ENCODE data around the gene CMTM4.
"Not testable (repeated sequence)": the region's sequence is repeated elsewhere in the genome, so short reads cannot be mapped to it uniquely, and the experiment has no call there.

The CMTM4 gene

DNA sequence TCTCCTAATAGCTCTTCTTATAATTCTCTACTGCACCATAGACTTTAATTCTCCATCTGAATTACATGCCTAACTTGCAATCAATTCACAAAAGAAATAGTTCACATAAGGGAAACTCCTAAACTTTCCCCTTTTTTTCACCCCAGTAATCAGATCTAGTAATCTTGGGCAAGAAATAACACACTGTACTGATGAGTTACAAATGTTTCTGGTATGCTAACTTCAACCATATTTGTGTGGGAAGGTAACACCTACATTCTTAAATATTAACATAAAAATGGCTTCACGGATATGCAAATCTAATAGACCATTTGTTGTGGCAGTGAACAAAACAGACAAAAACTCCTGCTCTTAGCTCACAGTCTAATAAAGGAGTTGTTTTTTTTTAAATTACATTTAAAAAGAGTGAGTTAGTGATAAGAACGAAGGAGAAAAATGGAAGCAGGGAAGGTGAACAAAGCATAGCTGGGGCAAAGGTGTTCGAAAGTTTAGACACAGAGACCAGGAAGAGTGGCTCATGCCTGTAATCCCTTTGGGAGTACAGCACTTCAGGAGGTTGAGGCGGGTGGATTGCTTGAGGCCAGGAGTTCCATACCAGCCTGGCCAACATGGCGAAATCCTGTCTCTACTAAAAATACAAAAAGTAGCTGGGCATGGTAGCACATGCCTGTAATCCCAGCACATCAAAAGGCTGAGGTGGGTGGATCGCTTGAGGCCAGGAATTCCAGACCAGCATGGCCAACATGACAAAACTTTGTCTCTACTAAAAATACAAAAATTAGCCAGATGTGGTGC lies 57.3 kb downstream of the CMTM4 start:
- no peak for DNase-seq

DNA sequence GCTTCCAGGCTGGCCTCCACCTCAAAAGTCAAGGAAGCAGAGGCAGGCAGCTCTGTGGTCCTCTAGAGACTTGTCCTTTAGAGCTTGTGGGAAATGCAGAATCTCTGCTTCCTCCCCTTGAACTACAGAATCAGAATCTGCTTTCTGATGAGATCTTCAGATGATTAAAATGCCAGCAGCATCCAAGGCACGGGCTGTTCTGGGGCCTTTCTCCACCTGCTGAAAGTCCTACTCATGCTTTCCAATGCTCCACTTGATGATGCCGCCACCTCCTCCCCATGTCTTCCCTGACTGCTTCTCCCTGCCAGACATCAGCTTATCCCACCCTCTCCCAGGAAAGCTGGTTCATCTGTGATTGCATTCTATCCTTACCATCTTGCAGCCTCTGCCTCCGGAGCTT lies 58.7 kb downstream of the CMTM4 start:
- no peak for DNase-seq

- DNase-seq, result no peak
Observed at GRCh38 chr16:66636199-66636598, 60.3 kb downstream of the CMTM4 start.

DNA sequence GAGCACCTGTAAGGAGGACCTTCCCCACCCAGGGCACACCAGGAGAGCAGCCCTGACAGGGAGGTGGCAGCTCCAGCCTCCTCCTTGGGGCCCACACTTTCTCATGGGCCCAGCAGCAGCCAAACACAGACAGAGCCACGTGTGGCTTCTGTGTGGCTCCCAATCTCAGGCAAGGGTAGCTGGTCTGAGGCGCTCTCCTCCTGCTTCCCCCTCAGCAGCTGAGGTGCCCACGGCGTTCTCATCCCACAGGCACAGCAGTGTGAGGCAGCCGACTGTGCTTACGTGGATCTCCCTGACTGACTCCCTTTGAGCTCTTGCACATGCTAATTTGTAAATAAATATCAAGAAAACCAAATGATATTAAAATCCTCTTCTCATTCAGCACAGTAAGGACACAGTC lies 61.1 kb downstream of the CMTM4 start:
- DNase-seq, result no peak

GRCh38 chr16:66634527-66635196 lies 61.9 kb downstream of the CMTM4 start:
- DNase-seq, result no peak

DNA sequence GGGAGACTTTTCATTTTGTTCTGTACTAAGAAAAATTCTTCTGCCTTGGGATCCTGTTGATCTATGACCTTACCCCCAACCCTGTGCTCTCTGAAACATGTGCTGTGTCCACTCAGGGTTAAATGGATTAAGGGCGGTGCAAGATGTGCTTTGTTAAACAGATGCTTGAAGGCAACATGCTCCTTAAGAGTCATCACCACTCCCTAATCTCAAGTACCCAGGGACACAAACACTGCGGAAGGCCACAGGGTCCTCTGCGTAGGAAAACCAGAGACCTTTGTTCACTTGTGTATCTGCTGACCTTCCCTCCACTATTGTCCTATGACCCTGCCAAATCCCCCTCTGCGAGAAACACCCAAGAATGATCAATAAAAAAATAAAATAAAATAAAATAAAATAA lies 65.0 kb downstream of the CMTM4 start:
- not testable (repeated sequence) for DNase-seq

- DNase-seq, result not testable (repeated sequence)
Observed at GRCh38 chr16:66630561-66631260, 65.8 kb downstream of the CMTM4 start.

- DNase-seq, result no peak
Observed at GRCh38 chr16:66629856-66630255, 66.7 kb downstream of the CMTM4 start.

DNA sequence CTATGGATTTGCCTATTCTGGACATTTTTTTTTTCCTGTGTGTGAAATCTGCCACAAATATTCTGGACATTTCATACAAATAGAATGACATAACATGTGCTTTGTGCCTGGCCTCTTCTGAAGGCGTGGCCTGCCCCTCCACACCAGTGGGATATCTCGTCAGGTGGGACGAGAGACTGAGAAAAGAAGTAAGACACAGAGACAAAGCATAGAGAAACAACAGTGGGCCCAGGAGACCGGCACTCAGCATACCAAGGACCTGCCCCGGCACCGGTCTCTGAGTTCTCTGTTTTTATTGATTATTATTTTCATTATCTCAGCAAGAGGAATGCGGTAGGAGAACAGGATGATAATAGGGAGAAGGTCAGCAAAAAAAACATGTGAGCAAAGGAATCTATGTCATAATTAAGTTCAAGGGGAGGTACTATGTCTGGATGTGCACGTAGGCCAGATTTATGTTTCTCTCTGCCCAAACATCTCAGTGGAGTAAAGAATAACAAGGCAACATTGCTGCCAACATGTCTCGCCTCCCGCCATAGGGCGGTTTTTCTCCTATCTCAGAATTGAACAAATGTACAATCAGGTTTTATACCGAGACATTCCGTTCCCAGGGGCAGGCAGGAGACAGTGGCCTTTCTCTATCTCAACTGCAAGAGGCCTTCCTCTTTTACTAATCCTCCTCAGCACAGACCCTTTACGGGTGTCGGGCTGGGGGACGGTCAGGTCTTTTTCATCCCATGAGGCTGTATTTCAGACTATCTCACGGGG lies 68.7 kb downstream of the CMTM4 start:
- DNase-seq, result not testable (repeated sequence)

DNA sequence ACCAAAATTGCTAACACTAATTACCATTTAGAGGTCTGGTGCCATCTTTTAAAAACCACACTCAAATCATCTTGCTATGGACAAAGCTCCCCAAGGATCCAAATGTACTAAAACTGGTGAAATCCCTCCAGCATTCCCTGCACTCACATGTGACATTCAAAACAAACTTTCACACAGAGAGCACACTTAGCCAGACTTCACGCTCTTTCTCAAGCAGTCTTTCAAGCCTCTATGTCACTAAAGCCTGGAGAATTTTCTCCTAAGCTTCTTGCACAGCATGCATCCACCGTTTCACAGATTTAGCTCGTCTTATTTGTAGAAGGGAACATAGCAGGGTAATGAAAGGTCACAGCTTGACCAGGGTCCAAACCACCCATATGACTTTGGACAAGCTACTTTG lies 72.8 kb downstream of the CMTM4 start:
- DNase-seq, result no peak

GRCh38 chr16:66622863-66623262 lies 73.7 kb downstream of the CMTM4 start:
- DNase-seq, result no peak

GRCh38 chr16:66621973-66622372 lies 74.6 kb downstream of the CMTM4 start:
- DNase-seq, result no peak

- no peak for DNase-seq
Observed at GRCh38 chr16:66620429-66620795, 76.1 kb downstream of the CMTM4 start.

DNA sequence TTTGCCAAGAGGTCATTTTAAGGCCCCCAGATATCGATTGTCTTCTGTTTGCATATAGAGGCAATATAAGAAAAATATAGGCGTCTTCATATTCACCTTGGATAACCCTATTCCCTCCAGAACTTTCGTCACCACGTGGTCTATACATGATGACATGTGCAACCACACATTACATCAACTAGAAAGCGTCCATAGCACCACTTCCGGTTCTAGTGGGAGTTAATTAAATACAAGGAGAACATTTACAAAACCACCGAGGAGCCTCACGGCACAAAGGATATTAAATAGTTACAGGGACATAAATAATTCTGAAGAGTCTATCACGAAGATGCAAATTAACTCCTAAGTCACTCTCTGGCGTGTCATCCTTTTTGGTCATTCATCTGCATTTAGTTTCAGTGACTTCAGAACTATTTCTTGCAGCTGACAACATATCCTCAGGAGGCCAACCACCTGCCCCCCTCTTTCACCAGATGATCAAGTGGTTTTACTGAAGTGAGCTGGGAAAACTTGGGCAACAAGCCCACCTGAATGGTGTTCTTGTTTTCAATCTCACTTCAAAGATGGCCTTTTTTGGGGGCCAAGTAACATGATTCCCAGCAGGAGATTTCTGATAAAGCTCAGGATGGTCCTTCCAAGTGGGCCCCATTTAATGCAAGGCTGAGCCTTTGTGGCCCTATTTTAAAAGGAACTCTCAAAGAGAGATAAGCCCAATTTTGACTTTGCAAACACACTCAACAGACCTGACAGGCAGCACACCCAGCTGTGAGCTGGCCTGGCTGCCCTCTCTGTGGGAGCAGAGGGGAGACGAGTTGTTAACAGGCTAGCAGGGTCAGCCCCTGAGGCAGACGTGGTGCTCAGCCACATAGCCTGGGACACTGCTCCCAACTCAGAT lies 76.8 kb downstream of the CMTM4 start:
- no peak for DNase-seq

- DNase-seq, result no peak
Observed at GRCh38 chr16:66618588-66619375, 77.8 kb downstream of the CMTM4 start.

- DNase-seq, result no peak
Observed at GRCh38 chr16:66617728-66618127, 78.8 kb downstream of the CMTM4 start.

DNA sequence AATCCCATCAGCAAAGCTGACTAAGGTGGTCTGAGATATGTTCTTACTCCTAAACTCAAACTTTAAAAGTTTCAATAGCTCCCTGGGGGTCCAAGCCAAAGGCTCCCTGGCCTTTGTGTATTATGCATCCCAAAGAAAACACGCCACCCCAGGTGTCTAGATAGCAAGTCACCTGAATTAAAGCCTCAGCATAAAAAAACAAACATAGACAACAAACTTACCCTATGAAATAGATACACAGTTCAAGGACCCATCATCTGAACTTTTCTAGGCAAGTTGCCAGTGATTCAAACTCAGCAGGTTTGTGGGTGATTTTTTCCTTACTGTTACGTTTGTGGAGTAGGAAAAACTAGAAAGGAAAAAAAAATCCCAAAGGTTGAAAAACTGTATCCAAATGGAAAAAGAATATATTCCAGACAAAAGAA lies 79.5 kb downstream of the CMTM4 start:
- DNase-seq, result no peak

- DNase-seq, result no peak
Observed at GRCh38 chr16:66616592-66616991, 80.0 kb downstream of the CMTM4 start.

DNA sequence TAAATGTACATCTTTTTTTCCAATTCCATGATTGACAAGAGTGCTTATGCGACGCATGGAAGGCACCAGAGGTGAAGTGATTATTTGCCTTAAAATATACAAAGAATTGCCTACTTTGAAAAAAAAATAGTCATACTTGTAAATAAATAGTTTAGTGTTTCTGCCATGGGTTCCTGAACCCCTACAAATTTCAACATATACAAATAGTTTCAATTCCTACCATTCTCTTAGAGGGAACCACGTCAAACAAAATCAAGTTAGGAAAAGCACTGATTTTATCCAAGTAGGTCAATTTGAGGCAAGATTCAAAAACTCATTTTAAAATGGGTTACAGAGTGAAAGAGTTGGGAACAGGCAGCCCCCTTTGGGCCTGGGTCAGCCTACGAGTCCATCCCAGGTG lies 80.4 kb downstream of the CMTM4 start:
- DNase-seq, result no peak

DNA sequence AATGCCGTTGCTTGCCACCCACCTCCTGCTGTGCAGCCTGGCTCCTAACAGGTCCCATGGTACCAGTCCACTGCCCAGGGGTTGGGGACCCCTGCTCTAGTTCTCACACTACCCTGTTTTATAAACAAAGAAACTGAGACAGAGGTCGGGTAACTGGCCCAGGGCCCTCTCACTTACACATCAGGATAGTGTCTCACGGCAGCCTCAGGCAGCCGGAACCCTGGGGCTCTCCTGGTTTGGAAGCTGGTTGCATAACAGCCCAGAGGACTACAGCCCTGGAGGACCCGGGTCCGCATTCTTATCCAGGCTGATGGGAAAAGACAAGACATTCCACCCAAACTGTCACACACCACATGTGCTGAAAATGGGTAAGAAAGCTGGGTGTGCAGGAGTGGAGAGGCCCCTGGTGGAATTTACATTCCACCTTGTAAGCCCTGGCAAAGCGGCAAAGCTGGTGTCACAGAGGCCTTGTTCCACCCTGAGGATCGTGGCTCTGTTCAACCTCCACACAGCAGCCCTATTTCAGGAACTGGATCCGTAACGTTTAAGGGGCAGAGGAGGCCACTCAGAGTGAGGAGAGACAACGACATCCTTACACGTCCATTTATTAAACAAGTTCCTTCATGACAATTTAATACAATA lies 82.3 kb downstream of the CMTM4 start:
- no peak for DNase-seq

DNA sequence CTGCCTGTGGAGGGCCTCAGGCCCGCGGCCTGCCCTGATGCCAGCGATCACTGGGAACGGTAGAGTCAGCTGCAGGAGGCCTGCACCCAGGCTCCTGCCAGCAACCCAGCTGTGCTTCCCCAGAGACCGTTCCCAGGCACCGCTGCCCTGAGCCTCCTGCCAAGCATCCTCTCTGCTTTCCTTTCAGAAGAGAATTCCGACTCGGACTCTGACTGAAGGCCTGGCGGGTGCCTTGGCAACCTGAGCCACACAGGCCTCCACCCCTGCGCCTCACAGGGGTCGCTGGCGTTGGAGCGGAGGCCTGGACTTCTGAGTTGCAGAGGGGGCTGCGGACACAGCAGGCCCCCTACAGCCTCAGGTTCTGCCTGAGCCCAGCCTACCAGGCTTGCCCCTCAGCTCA lies 84.1 kb downstream of the CMTM4 start:
- no peak for DNase-seq
